Activated CD4-positive, alpha-beta T cell treated with anti-CD3 and anti-CD28 coated beads, Interleukin-2, amount 50 U/mL, for 16 hours (primary cell): ENCODE data around the gene PRRG2.

Experiments used
- DNase-seq: peaks from one replicate; pipeline ENCODE4 v3.0.0-alpha.2; 2020

Gene PRRG2

DNA sequence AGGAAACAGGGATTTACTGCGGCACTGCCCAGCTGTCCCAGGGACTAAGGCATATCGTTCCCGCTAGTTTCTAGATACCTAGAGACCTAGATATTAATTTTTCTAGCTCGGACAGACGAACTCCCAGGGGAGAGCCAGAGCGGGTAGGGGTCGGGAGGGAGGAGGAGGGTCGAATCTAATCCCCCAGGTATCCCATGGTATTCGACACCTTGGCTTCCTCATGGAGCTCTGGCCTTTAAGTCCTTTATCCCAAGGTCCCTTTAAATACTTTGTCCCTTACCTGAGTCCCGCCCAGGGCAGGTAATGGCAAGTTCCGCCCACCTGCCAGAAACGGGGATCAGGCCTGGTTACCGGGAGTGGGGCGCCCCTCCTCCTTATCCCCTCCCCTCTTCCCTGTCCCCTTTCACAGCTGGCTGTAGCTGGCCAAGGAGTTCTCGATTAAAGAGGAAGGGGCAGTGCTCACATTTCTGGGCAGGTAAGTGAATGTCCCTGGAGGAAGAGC, at the start of gene PRRG2:
TSS of gene PRRG2 (plus strand) at position 310 of the 502 bp plus-strand sequence. CDS start 1,904 bp downstream, outside the sequence.
- DNase-seq = no peak

DNA sequence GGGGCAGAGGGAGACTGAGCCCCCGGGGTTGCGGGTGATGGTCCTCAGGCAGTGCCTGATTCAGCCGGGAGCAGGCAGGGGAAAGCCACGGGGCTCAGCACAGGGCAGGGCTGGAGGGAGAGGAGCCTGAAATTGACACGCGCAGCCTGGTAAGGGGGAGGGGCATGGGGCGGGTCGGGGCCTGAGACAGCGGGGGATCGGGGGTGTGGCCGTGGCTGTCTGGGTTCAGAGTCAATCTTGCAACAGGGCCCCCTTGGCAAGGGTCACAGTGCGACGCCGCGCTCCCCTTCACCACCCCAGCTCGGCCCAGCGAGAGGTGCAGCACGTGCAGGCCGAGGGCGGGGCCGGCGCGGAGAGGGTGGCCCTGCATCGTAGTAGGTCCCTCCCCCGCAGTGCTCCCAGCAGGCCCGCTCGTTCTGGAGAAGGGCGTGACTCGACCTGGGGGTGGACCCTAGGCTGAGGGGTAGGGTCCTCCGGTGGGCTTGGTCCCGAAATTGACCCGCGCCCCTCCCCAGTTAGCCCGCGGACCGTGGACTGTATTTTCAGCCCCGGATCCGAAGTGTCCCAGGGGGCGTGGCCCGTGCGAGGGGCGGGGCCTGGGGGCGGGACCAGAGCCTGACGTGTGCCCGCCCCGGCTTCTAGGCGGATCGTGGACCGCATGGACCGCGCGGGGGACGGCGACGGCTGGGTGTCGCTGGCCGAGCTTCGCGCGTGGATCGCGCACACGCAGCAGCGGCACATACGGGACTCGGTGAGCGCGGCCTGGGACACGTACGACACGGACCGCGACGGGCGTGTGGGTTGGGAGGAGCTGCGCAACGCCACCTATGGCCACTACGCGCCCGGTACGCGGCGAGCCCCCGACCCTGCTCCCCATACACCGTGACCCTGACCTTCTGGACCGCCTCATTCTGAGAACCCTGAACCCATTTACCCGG, 47.3 kb upstream of the PRRG2 start:
- DNase-seq = peak; percentile 71

DNA sequence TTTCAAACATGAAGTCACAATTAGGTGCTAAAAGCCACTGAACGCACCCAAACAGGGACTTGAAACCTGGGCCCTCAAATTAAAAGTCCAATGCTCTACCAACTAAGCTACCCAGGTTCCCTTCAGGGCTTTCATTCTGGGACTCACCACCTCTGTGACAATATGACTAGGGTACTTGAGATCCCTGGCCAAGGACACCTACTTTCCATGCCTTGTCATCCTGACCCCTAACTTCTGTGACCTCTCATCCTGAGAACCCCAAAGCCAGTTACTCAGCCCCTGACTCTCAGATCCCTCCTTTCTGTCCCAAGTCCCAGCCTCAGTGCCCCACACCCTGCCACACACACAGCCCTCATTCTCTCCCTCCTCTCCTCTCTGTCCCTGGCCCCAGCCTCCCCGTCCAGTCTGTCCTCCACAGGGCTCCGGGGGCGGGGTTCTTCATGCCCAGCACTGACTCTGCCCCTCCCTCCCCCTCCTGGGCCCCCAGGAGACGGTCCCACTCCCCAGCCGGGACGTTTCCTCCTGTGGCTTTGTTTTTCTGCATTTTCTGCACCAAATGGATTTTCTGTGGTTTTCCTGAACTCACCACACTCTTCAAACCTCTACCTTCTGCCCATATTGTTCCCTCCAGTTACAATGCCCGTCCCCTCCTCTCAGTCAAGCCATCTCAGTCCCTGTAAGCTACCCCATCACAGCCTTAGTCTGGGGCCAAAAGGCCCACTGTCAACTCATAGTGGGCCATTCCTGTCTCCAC, 46.3 kb upstream of the PRRG2 start:
- no peak for DNase-seq

DNA sequence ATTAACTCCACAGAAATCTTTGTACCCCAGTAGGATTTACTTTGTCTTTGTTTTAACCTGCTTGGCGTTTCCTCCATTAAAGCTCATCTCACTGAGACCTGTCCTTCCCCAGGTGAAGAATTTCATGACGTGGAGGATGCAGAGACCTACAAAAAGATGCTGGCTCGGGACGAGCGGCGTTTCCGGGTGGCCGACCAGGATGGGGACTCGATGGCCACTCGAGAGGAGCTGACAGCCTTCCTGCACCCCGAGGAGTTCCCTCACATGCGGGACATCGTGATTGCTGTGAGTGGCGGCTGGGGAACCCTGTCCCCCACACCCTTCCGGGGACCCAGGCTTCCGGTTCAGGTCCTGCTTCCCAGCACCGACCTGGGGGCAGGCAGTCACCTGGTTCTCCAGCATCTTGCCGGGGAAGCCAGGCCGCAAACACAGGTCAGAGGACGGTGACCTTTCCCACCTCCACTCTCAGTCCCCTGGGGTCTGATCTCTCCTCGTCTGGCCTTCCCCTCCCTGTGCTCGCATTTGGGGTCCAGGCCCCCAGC, 44.1 kb upstream of the PRRG2 start:
- DNase-seq = no peak

DNA sequence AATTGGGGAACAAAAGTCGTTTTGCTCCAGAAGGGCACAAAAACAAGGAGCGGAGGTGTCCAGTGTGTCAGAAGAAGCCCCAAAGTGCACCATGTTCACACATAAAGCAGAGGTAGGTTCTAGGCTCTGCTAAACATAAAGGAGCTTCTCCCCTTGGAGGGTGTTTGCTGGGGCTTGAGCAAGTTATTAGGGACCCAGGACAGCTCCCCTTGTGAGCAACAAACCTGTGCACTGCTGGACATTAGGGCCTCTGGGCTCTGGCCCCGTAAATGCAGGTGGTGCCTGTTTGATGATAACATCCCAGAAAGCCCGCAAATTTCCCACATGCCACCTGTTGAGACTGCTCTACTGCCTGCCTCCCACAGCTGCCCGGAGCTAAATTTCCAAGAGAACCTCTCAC, 42.5 kb upstream of the PRRG2 start:
- no peak for DNase-seq

DNA sequence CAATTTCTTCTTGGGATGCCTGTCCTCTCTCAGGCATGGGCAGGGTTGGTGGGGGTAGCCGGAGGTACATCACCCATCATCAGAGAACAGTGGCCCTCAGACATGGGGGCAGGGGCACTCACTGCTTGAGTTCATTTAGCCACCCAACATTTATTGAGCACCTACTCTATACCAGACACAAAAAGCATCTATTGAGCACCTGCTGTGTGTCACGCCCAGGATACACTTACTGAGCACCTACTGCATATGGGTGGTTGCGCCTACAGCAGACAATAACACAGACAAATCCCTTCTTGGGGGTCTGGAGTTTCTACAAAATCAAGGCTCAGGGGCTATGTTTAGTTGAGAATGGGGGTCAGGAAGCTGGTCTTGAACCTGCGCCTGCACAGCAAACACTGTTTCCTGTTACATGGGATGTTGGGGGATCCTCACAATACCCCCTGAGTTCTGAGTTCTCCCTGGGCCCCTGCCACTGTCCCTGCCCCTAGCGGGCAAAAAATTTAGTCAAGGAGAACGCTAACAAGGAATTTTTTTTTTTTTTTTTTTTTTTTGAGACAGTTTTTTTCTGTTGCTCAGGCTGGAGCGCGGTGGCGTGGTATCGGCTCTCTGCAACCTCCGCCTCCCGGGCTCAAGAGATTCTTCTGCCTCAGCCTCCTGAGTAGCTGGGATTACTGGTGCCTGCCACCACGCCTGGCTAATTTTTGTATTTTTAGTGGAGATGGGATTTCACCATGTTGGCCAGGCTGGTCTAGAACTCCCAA, 41.7 kb upstream of the PRRG2 start:
- DNase-seq = no peak

DNA sequence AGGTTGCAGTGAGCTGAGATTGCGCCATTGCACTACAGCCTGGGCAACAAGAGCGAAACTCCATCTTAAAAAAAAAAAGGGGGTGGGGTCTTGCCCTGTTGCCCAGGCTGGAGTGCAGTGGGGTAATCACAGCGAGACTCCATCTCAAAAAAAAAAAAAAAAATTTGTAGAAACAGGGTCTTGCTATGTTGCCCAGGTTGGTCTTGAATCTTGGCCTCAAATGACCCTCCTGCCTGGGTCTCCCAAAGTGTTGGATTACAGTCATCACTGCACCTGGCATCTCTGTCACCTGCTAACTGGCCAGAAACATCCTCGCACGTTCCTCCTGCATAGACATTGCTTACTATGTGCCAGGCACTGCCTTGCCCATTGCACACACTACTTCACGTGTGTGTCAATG, 39.2 kb upstream of the PRRG2 start:
- no peak for DNase-seq

DNA sequence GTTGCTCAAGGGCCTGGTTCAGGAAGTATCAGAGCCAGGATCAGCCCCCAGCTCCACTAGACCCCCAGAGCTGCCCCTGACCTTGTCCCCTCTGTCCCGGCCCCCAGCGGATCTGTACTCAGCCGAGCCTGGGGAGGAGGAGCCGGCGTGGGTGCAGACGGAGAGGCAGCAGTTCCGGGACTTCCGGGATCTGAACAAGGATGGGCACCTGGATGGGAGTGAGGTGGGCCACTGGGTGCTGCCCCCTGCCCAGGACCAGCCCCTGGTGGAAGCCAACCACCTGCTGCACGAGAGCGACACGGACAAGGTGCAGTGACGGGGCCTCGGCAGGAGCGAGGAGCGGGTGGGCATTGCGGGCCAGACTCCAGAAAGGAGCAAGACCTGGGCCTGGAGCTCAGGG, 38.7 kb upstream of the PRRG2 start:
- DNase-seq = no peak

DNA sequence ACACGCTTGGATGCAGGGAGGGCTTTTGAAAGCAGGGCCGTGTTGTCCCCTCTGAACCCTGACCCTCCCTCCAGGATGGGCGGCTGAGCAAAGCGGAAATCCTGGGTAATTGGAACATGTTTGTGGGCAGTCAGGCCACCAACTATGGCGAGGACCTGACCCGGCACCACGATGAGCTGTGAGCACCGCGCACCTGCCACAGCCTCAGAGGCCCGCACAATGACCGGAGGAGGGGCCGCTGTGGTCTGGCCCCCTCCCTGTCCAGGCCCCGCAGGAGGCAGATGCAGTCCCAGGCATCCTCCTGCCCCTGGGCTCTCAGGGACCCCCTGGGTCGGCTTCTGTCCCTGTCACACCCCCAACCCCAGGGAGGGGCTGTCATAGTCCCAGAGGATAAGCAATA, 38.1 kb upstream of the PRRG2 start:
- DNase-seq = no peak

DNA sequence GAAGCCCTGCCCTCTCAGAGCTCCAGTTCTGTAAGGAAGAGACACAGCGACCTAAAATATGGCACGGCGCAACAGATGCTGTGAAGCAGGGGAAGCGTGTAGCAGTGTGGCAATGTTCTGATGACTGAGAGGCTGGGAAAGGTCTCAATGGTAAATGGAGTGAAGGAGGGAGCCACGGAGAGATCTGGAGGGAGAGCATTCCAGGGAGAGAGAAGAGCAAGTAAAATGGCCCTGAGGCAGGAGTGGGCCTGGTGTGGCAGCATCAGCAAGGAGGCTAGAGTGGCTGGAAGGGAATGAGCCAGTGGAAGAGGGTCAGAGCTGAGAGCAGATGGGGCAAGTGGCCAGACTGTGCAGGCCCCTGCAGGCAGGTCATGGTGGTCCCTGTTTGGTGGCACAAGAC, 37.0 kb upstream of the PRRG2 start:
- DNase-seq = no peak

DNA sequence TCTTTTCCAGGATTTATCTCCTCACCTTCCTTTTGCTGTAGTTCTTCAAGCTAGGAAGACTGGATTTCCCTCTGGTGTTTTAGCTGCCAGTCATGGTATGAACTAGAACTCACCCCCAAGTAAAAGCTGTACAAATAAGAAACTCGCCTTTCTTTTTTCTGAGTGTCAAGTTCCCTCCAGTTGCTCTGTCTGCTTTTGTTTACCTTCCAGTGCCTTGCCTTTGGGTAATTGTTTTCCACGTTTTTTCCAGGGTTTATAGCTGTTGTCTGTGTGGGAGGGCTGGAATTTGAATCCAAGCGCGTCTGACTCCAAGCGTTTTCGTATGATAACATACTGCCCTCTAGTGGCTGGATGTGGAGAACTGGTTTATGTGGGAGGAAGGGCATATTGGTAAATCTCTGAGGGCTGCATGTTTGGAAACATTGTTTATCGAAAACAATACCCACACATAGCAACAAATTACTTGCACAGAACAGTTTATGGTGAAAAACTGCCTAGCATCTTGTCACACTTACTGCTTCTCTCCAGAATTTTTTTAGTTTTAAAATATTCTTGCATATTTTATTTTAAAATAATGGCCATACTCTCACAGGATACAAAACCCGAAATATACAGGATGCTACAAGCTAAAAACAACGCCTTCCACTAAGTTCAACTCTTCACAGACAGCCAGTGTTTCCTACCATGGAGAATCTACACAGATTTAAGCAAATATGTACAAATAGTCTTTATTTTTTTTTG, 34.1 kb upstream of the PRRG2 start:
- peak; percentile 81 for DNase-seq

DNA sequence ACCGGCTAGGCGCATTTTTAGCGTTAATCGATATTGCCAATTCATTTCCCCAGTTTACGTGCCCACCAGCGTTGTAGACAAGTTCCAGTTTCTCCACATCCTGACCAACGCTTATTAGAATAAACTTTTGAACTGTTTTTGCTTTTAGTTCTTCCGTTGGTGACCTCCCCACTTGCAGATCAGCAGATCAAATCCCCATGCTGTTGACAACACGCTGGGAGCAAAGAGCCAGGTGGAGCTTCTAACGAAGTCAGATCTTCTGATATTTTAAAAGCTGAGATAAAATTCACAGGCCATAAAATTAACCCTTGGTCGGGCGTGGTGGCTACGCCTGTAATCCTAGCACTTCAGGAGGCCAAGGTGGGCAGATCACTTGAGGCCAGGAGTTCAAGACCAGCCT, 32.1 kb upstream of the PRRG2 start:
- DNase-seq = no peak

DNA sequence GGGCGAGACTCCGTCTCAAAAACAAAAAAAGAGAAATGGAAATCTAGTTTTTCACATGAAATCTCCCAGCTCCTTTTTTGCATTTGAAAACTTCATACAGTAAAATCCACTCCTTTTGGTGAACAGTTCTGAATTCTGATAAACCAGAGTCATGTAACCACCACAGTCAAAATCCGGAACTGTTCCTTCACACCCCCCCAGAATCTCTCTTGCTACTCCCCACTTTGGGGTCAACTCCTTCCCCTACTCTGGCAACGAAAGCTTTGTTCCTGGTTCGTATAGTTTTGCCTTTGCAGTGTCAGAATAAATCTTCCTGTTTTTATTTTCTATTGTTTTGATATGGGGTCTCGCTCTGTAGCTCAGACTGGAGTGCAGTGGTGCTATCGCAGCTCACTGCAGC, 29.6 kb upstream of the PRRG2 start:
- no peak for DNase-seq

DNA sequence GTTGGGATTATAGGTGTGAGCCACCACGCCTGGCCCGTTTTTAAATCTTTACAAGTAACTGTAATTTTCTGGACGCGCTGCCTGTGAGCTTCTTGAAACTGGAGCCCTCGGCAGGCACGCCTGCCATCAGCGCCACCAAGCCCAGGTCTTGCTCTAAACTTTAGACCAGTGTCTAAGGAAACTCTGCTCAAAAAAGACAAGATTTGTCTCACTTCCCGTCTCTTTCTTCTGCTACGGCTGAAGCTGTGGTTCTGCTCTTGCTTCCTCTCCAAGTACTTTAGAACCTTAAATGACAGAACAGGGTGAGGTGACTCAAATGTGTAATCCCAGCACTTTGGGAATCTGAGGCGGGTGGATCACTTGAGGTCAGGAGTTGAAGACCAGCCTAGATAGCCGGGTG, 28.4 kb upstream of the PRRG2 start:
- peak; percentile 70 for DNase-seq

DNA sequence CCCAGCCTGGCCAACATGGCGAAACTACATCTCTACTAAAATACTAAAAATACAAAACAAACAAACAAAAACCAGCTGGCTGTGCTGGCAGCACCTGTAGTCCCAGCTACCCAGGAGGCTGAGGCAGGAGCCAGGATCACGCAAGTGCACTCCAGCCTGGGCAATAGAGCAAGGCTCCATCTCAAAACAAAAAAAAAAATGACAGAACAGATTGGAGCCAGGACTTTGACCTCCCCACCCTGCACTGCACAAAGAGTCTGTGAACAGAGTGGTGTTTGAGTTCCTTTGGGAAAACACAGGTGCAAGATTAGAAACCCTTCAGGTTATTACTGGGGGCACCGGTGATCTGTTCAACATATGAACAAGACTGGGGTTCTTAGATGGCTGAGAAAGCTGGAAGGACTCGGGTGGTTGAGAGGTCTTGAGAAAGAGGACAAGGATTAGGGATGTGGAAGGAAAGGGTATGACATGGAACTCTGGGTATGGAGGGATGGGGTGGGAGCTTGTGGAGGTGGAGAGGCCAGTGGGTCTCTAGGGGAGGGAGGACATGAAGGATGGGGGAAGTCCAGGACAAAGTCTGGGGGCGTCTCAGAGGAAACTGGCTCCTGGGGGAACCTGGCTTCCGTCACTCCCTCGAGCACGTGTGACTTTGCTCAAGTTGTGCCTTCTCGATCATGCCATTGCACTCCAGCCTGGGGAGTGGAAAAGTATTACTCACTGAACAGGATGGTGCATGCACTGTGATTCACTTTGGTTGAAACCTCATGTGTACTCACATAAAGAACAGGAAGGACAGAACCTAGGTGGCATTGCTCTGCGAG, 27.5 kb upstream of the PRRG2 start:
- peak; percentile 83 for DNase-seq

DNA sequence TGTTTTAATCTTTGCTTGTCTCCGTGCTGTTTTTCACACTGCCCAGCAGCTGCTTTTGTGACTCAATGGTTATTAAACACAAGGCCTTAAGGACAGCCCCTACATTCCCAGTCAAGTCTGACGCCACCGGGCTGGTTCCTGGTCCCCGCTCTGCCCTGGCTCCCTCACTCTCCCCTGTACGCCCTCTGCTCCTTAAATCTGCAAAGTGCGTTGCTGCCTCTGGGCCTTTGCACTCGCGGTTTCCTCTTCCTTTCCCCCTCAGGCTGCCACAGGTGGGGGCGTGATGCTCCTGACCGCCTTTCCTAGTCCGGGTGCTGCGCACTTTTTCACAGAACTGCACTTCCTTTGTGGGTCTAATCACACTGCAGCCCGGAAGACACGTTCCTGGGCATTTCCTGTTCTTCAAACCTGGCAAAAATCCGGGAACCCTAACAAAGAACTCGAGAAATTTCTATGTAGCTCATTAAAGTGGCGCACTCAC, 26.4 kb upstream of the PRRG2 start:
- DNase-seq = peak; percentile 75

DNA sequence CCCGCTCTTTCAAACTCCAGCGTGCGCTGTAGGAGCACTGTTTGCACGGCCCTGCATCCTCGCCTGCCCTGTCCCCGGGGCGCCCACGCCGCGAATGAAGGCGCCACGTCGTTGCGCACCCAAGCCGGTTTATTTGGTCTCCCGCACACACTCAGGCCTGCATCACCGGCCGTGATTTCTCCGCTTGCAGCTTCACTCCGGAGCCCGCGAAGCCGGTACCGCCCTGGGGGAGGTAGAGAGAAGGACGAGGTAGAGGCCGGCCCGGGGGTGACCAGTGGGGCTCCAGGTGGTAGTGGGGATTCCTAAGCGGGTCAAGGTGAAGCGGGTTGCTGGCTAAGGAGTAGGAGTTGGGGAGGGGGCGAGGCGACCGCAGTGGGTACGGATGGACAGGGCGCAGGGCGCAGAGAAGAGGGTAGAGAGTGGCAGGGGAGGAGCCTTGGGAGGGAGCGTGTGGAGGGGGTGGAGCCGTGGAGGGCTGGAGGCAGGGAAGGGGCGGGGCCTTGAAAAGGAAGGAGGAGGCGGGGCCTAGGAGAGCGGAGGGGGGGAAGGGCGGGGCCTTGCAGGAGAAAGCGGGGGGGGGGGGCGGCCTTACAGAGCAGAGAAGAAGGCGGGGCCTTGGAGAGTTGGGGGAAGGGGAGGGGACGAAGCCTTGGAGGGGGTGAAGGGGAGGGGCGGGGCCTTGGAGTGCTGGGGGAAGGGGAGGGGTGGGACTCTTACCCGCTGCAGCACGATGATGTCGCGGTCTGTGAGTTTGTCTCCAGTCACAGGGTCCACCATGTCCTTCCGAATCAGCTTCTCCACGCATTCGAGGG, 25.3 kb upstream of the PRRG2 start:
- peak; percentile 79 for DNase-seq

DNA sequence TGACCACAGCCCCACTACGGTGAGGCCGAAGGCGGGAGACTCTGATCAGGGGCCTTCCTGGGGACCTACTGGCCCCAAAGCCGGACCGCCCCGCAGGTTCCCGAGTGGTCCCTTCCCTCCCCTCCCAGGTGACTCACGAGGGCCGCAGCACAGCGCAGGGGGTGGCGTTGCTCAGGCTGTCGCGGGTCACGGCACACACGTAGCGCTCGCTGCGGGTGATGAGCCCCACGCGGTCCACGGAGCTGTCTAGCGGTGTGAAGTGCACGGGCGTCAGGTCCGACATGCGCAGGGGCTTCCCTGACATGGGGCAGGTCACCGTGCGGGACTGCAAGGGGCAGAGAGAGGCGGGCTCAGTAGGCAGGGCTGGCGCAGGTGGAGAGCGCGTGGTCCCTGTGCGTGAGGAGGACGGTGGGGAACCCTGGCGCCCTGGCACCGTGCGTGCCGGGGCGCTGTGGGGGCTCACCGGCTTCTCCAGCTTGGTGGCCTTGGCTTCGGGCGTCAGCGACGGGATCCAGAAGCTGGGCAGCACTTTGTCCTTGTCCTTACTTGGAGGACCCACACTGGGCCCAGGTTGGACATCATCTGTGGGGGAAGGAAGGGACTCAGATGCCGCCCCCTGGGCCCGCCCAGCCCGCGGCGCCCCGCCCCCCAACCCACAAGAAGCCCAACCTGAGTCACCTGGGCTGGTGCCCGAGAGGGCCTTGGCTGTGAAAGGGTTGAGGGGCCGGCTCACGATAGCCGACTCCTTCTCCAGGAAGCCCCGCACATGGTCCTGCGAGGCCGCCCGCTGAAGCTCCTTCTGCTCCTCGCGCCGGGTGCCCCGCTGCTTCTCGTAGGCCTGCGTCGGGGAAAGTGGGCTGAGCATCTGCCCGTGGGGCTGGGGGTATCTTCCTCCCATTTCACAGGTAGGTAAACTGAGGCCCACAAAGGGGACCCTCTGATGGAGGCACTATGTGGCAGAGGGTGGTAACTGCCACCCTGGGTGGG, 24.4 kb upstream of the PRRG2 start:
- no peak for DNase-seq
